Endothelial cell of umbilical vein (primary cell): ENCODE measurements around the gene OR52N4. TPM values are rescaled to one million over a fixed set of nuclear protein-coding genes. Genes with fewer than 3 reads are reported as not detected.

Source experiments
- BruUV-seq: library from RNA; stranded (reverse); fragments of 400-500 nt; replicated peaks from 2 replicates; lab custom pipeline; 2021; lab: Mats Ljungman, UMichigan
- CTCF ChIA-PET: fragments of 300-600, 350-600 bp; sonication (Branson Sonifier 250); formaldehyde crosslinking; loops from one replicate; lab custom pipeline; 2021; ENCODE audit warnings: antibody characterized with exemption, inconsistent platforms; lab: Charles Lee
- POLR2A ChIA-PET: fragments of 300-600, 350-600 bp; sonication (Branson Sonifier 250); formaldehyde crosslinking; loops from one replicate; lab custom pipeline; 2021; ENCODE audit warnings: antibody characterized with exemption, inconsistent platforms; lab: Charles Lee
- DNase-seq: peaks from one replicate; pipeline ENCODE4 v3.0.0-alpha.2; 2011; ENCODE audit warnings: low read depth, low spot score
- FAIRE-seq: peaks from 2 replicates; lab custom pipeline; 2011; peaks lifted over from hg19 to GRCh38; lab: Jason Lieb, UNC
- H2AFZ ChIP-seq: 2 replicates; pipeline ENCODE4 v1.6.0; 2012; ENCODE audit warnings: low read depth, low read length, control low read depth, inconsistent platforms
- H3K27ac ChIP-seq: 2 replicates; pipeline ENCODE4 v1.5.1; 2011; ENCODE audit warnings: low read depth, mild to moderate bottlenecking, control low read depth, low read length, moderate library complexity; ENCODE audit not compliant: insufficient read depth
- H3K27me3 ChIP-seq, 2 experiments: 2 replicates each; pipeline versions ENCODE4 v1.6.0 to v1.6.1; 2011; ENCODE audit warnings: low read length in 2 of 2, mixed read lengths in 1 of 2; ENCODE audit not compliant: control insufficient read depth in 2 of 2, insufficient read depth in 2 of 2
- H3K36me3 ChIP-seq, 2 experiments: 2 replicates in 1 of 2; 3 replicates in 1 of 2; pipeline ENCODE4 v1.5.1; 2011; ENCODE audit warnings: low read length in 2 of 2, mild to moderate bottlenecking in 1 of 2, moderate library complexity in 1 of 2; ENCODE audit not compliant: control insufficient read depth in 2 of 2, insufficient read depth in 2 of 2; ENCODE audit errors: extremely low read depth in 1 of 2
- H3K4me1 ChIP-seq: 3 replicates; pipeline ENCODE4 v1.5.1; 2011; ENCODE audit warnings: mild to moderate bottlenecking, low read length; ENCODE audit not compliant: control insufficient read depth, insufficient read depth; ENCODE audit errors: extremely low read depth
- H3K4me2 ChIP-seq: 2 replicates; pipeline ENCODE4 v1.6.1; 2011; ENCODE audit warnings: low read length, control low read depth, mixed read lengths; ENCODE audit not compliant: insufficient read depth
- H3K4me3 ChIP-seq, 3 experiments: fragments of 200-600 bp in 1 of 3; sonication (generic), shearing (Covaris generic) in 1 of 3; replicated peaks in 1 of 3; 2 replicates each; pipeline ENCODE4 v1.5.1; 2011 to 2016; ENCODE audit warnings: control low read depth in 3 of 3, low read length in 3 of 3, mild to moderate bottlenecking in 2 of 3, inconsistent platforms in 1 of 3, low read depth in 1 of 3, moderate library complexity in 1 of 3; ENCODE audit not compliant: insufficient read depth in 1 of 3
- H3K79me2 ChIP-seq: 2 replicates; pipeline ENCODE4 v1.6.0; 2012; ENCODE audit warnings: low read length, inconsistent platforms; ENCODE audit not compliant: control insufficient read depth, insufficient read depth
- H3K9ac ChIP-seq: replicated peaks from 2 replicates; pipeline ENCODE3; 2011; ENCODE audit warnings: low read length, control low read depth; ENCODE audit not compliant: insufficient read depth; ENCODE audit errors: extremely low read depth
- H3K9me1 ChIP-seq: replicated peaks from 3 replicates; pipeline ENCODE4 v1.6.0; 2011; ENCODE audit warnings: mild to moderate bottlenecking, low read length; ENCODE audit not compliant: control insufficient read depth, insufficient read depth; ENCODE audit errors: extremely low read depth
- H3K9me3 ChIP-seq: replicated peaks from 2 replicates; pipeline ENCODE4 v1.5.1; 2012; ENCODE audit warnings: low read length, inconsistent platforms; ENCODE audit not compliant: control insufficient read depth, insufficient read depth
- H4K20me1 ChIP-seq: replicated peaks from 2 replicates; pipeline ENCODE3; 2011; ENCODE audit warnings: mild to moderate bottlenecking, low read length; ENCODE audit not compliant: control insufficient read depth, insufficient read depth; ENCODE audit errors: extremely low read depth
- CTCF ChIP-seq, 2 donors: IDR thresholded peaks; 1 replicate in 1 of 2; 2 replicates in 1 of 2; pipeline ENCODE4 v1.5.1; 2011; ENCODE audit warnings: low read length in 2 of 2, mild to moderate bottlenecking in 2 of 2, moderate library complexity in 2 of 2, control low read depth in 1 of 2, inconsistent platforms in 1 of 2, low read depth in 1 of 2; ENCODE audit not compliant: insufficient read depth in 1 of 2; ENCODE audit errors: extremely low read depth in 1 of 2
- EZH2 ChIP-seq: IDR thresholded peaks from 2 replicates; pipeline ENCODE4 v1.6.1; 2012; ENCODE audit warnings: borderline replicate concordance, low read depth, mild to moderate bottlenecking, moderate library complexity, low read length, inconsistent platforms; ENCODE audit not compliant: severe bottlenecking
- FOS ChIP-seq: IDR thresholded peaks from 2 replicates; pipeline ENCODE4 v1.6.1; 2011; ENCODE audit warnings: mild to moderate bottlenecking, low read length, moderate library complexity, borderline replicate concordance; ENCODE audit not compliant: insufficient read depth
- GATA2 ChIP-seq: IDR thresholded peaks from 2 replicates; pipeline ENCODE4 v1.7.0; 2011; ENCODE audit warnings: low read depth, mild to moderate bottlenecking, moderate library complexity, mixed read lengths, low read length; ENCODE audit not compliant: insufficient read length, insufficient read depth
- JUN ChIP-seq: IDR thresholded peaks from 2 replicates; pipeline ENCODE4 v1.6.1; 2011; ENCODE audit warnings: borderline replicate concordance, low read depth; ENCODE audit not compliant: insufficient read length, insufficient read depth
- MAX ChIP-seq: IDR thresholded peaks from 2 replicates; pipeline ENCODE4 v1.6.1; 2011; ENCODE audit not compliant: insufficient read depth, insufficient read length
- MYC ChIP-seq: IDR thresholded peaks from one replicate; pipeline ENCODE4 v1.6.1; 2011; ENCODE audit warnings: mild to moderate bottlenecking, low read depth, low read length
- POLR2A ChIP-seq: IDR thresholded peaks from 2 replicates; pipeline ENCODE4 v1.6.1; 2012; ENCODE audit warnings: low read depth, mild to moderate bottlenecking, control low read depth, low read length
- POLR2AphosphoS5 ChIP-seq: IDR thresholded peaks from 2 replicates; pipeline ENCODE4 v1.6.1; 2012; ENCODE audit warnings: low read depth, mild to moderate bottlenecking, control low read depth, low read length, moderate library complexity; ENCODE audit not compliant: insufficient read depth
- dilution Hi-C: fragments of 300-500 bp; cut with MboI; formaldehyde crosslinking; loops from one replicate; pipeline ENCODE4 v1.15.0; 2019; ENCODE audit warnings: low sequenced_read_pairs; ENCODE audit not compliant: extremely low pct_ligation_motif_present
- intact Hi-C: fragments of 100-400 bp; cut with micrococcal nuclease; formaldehyde crosslinking; loops from one replicate; pipeline ENCODE4 v1.10.0; 2022
- polyA plus RNA-seq, 4 experiments: library from polyadenylated mRNA; depleted of rRNA in 3 of 4; stranded (reverse) in 3 of 4; unstranded in 1 of 4; fragments of >200 nt; gene quantifications; 2 replicates each; pipeline versions ENCODE4 v1.2.1 to v1.2.3, GENCODE V29; 2011 to 2012; ENCODE audit warnings: missing spikeins in 1 of 4
- total RNA-seq: library from RNA; stranded (reverse); gene quantifications from 2 replicates; pipeline ENCODE4 v1.2.3, GENCODE V29; 2021

OR52N4 gene
- total and polyA plus RNA-seq, 2 donors (not counting 3 experiments of a cell fraction or from before 2014, with no cell fraction given), result 0.10 TPM; not detected in 1

- H3K79me2 ChIP-seq, result no peaks in the 10 kb centered on the region
- intact Hi-C loops, result no loop called here
- no peak for DNase-seq
- H3K4me2 ChIP-seq, result no peak overlapping the region
- H3K9me3 ChIP-seq, result no peaks in the 10 kb centered on the region
- no peaks in the 10 kb centered on the region for H3K4me1 ChIP-seq
- no peaks in the 10 kb centered on the region for H3K36me3 ChIP-seq
- dilution Hi-C loops, result no loop called here
- no peak overlapping the region for H3K4me3 ChIP-seq
- CTCF ChIA-PET, result no interaction called here
- POLR2A ChIA-PET, result no interaction called here
- no peak overlapping the region for H2AFZ ChIP-seq
- no peak overlapping the region for H3K27ac ChIP-seq
- FAIRE-seq, result no peak
- H3K27me3 ChIP-seq, result peaks cover 0 to 5% of the 10 kb centered on the region in 2 experiments
- H4K20me1 ChIP-seq, result no peaks in the 10 kb centered on the region
- no peaks in the 10 kb centered on the region for H3K9me1 ChIP-seq
- no TSS peak for BruUV-seq
- TF ChIP-seq MYC, result no peak
- TF ChIP-seq JUN, result no peak
- no peak for TF ChIP-seq FOS
- TF ChIP-seq MAX, result no peak
- TF ChIP-seq CTCF (IDR thresholded peaks at IDR 0.05; ENCODE audit: extremely low read depth in 1 of 2, insufficient read depth in 1 of 2, low read depth in 1 of 2, low read length in 2 of 2), result no peak
- TF ChIP-seq POLR2A, result no peak
- no peak for TF ChIP-seq POLR2AphosphoS5
- TF ChIP-seq EZH2, result no peak
- no peak for TF ChIP-seq GATA2
- no peak overlapping the region for H3K9ac ChIP-seq
Observed at GRCh38 chr11:5727691-5728090, 26.4 kb upstream of the OR52N4 start.
